HEK293 (cell line): Measurements from ENCODE around the gene CCDC81.

ENCODE experiments used
- MYNN ChIP-seq: fragments of 450-650 bp; formaldehyde crosslinking; IDR thresholded peaks from 2 replicates; pipeline ENCODE4 v1.5.1; 2016; ENCODE audit warnings: missing biosample characterization, missing genetic modification characterization, borderline replicate concordance
- SP2 ChIP-seq: fragments of 450-650 bp; formaldehyde crosslinking; IDR thresholded peaks from 2 replicates; pipeline ENCODE4 v1.5.1; 2016; ENCODE audit warnings: missing biosample characterization, missing genetic modification characterization
- ZNF221 ChIP-seq: fragments of 450-650 bp; formaldehyde crosslinking; IDR thresholded peaks from 2 replicates; pipeline ENCODE4 v1.5.1; 2017; ENCODE audit warnings: missing biosample characterization, missing genetic modification characterization, borderline replicate concordance
- ZNF510 ChIP-seq: fragments of 450-650 bp; formaldehyde crosslinking; IDR thresholded peaks from 2 replicates; pipeline ENCODE4 v1.5.1; 2018; ENCODE audit warnings: mild to moderate bottlenecking, missing genetic modification characterization, missing biosample characterization; ENCODE audit not compliant: insufficient replicate concordance
- ZNF530 ChIP-seq: fragments of 450-650 bp; formaldehyde crosslinking; IDR thresholded peaks from 2 replicates; pipeline ENCODE4 v1.5.1; 2016; ENCODE audit warnings: low read depth, missing biosample characterization, missing genetic modification characterization
- TF ChIP-seq, protein P1 (sequence below): fragments of 450-650 bp; formaldehyde crosslinking; IDR thresholded peaks from 2 replicates; pipeline ENCODE4 v1.5.1; 2016; ENCODE audit warnings: missing biosample characterization, missing genetic modification characterization
- TF ChIP-seq, protein P2 (sequence below): sonication (generic); formaldehyde crosslinking; IDR thresholded peaks from 2 replicates; pipeline ENCODE4 v1.8.1; 2022; ENCODE audit warnings: mild to moderate bottlenecking, moderate library complexity, missing genetic modification reagents
- TF ChIP-seq, protein P3 (sequence below): fragments of 450-650 bp; formaldehyde crosslinking; IDR thresholded peaks from 2 replicates; pipeline ENCODE4 v1.5.1; 2016; ENCODE audit warnings: missing biosample characterization, missing genetic modification characterization

DNA sequence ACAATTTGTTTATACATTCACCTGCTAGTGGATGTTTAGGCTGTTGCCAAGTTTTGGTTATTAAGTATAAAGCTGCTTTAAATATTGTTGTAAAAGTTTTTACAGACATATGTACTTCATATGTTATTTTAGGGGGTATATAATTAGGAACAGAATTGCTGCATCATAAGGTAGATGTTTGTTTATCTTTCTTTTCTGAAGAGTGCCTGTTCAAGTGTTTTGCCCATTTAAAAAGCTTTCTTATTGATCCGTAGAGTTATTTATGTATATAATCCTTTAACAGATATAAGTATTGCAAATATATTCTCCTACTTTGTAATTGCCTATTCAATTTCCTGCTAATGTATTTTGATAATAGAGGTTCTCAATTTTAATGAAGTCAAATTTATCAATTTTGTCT, 11.3 kb upstream of the CCDC81 start:
- TF ChIP-seq, protein P1, sequence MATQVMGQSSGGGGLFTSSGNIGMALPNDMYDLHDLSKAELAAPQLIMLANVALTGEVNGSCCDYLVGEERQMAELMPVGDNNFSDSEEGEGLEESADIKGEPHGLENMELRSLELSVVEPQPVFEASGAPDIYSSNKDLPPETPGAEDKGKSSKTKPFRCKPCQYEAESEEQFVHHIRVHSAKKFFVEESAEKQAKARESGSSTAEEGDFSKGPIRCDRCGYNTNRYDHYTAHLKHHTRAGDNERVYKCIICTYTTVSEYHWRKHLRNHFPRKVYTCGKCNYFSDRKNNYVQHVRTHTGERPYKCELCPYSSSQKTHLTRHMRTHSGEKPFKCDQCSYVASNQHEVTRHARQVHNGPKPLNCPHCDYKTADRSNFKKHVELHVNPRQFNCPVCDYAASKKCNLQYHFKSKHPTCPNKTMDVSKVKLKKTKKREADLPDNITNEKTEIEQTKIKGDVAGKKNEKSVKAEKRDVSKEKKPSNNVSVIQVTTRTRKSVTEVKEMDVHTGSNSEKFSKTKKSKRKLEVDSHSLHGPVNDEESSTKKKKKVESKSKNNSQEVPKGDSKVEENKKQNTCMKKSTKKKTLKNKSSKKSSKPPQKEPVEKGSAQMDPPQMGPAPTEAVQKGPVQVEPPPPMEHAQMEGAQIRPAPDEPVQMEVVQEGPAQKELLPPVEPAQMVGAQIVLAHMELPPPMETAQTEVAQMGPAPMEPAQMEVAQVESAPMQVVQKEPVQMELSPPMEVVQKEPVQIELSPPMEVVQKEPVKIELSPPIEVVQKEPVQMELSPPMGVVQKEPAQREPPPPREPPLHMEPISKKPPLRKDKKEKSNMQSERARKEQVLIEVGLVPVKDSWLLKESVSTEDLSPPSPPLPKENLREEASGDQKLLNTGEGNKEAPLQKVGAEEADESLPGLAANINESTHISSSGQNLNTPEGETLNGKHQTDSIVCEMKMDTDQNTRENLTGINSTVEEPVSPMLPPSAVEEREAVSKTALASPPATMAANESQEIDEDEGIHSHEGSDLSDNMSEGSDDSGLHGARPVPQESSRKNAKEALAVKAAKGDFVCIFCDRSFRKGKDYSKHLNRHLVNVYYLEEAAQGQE: no peak
- no peak for TF ChIP-seq SP2 (tag by site-specific recombination)
- TF ChIP-seq, protein P2, sequence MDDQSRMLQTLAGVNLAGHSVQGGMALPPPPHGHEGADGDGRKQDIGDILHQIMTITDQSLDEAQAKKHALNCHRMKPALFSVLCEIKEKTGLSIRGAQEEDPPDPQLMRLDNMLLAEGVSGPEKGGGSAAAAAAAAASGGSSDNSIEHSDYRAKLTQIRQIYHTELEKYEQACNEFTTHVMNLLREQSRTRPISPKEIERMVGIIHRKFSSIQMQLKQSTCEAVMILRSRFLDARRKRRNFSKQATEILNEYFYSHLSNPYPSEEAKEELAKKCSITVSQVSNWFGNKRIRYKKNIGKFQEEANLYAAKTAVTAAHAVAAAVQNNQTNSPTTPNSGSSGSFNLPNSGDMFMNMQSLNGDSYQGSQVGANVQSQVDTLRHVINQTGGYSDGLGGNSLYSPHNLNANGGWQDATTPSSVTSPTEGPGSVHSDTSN: no peak
- TF ChIP-seq MYNN (tag by site-specific recombination): no peak
- TF ChIP-seq, protein P3, sequence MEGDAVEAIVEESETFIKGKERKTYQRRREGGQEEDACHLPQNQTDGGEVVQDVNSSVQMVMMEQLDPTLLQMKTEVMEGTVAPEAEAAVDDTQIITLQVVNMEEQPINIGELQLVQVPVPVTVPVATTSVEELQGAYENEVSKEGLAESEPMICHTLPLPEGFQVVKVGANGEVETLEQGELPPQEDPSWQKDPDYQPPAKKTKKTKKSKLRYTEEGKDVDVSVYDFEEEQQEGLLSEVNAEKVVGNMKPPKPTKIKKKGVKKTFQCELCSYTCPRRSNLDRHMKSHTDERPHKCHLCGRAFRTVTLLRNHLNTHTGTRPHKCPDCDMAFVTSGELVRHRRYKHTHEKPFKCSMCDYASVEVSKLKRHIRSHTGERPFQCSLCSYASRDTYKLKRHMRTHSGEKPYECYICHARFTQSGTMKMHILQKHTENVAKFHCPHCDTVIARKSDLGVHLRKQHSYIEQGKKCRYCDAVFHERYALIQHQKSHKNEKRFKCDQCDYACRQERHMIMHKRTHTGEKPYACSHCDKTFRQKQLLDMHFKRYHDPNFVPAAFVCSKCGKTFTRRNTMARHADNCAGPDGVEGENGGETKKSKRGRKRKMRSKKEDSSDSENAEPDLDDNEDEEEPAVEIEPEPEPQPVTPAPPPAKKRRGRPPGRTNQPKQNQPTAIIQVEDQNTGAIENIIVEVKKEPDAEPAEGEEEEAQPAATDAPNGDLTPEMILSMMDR (tag by site-specific recombination): no peak
- TF ChIP-seq ZNF510 (tag by site-specific recombination): no peak
- no peak for TF ChIP-seq ZNF530 (tag by site-specific recombination)
- TF ChIP-seq ZNF221 (tag by site-specific recombination): no peak
